ENCODE results near the gene SLC30A2.

DNA sequence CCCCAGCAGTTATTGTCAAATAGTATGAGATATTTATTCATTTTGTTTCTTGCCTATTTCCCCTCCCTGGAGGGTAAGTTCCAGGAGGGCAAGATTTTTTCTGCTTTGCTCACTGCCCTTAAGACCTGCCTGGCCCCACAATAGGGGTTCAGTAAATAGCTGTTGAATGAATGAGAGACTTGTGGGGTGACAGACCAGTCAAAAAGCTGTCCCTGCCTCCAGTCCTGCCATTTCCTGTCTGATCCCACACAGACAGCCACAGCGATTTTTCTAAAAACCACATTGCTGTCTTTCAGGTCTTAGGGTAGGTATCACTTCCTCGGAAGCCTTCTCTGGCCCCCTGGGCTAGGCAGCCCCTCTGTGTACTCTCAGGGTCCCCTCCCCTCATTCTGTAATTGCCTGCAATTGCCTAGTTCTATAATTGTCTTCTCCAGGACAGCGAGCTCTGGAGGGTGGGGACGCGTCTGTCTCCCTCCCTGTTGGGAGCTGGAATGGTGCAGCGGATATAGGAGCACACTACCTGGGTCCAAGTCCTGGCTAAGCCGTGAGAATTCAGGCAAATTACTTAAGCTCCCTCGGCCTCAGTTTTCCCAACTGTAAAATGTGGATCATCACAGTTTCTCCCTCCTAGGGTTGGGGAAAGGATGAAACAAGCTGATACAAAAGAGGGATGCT, 26.1 kb downstream of the SLC30A2 start:
- TF ChIP-seq ZNF423 (tag by site-specific recombination; IDR thresholded peaks at IDR 0.05) (no peak), CTCF (tag by site-specific recombination; IDR thresholded peaks at IDR 0.05) (no peak), ZXDB (tag by site-specific recombination; IDR thresholded peaks at IDR 0.05) (no peak), ZNF610 (tag by site-specific recombination; IDR thresholded peaks at IDR 0.05; ENCODE audit: borderline replicate concordance) (no peak), ZNF24 (tag by site-specific recombination; IDR thresholded peaks at IDR 0.05) (no peak), ZNF768 (tag by site-specific recombination; IDR thresholded peaks at IDR 0.05) (no peak)
- TF ChIP-seq, protein P1, sequence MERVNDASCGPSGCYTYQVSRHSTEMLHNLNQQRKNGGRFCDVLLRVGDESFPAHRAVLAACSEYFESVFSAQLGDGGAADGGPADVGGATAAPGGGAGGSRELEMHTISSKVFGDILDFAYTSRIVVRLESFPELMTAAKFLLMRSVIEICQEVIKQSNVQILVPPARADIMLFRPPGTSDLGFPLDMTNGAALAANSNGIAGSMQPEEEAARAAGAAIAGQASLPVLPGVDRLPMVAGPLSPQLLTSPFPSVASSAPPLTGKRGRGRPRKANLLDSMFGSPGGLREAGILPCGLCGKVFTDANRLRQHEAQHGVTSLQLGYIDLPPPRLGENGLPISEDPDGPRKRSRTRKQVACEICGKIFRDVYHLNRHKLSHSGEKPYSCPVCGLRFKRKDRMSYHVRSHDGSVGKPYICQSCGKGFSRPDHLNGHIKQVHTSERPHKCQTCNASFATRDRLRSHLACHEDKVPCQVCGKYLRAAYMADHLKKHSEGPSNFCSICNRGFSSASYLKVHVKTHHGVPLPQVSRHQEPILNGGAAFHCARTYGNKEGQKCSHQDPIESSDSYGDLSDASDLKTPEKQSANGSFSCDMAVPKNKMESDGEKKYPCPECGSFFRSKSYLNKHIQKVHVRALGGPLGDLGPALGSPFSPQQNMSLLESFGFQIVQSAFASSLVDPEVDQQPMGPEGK (tag by site-specific recombination; IDR thresholded peaks at IDR 0.05): no peak
- TF ChIP-seq, protein P2, sequence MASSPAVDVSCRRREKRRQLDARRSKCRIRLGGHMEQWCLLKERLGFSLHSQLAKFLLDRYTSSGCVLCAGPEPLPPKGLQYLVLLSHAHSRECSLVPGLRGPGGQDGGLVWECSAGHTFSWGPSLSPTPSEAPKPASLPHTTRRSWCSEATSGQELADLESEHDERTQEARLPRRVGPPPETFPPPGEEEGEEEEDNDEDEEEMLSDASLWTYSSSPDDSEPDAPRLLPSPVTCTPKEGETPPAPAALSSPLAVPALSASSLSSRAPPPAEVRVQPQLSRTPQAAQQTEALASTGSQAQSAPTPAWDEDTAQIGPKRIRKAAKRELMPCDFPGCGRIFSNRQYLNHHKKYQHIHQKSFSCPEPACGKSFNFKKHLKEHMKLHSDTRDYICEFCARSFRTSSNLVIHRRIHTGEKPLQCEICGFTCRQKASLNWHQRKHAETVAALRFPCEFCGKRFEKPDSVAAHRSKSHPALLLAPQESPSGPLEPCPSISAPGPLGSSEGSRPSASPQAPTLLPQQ (tag by site-specific recombination; IDR thresholded peaks at IDR 0.05): no peak
- TF ChIP-seq, protein P3, sequence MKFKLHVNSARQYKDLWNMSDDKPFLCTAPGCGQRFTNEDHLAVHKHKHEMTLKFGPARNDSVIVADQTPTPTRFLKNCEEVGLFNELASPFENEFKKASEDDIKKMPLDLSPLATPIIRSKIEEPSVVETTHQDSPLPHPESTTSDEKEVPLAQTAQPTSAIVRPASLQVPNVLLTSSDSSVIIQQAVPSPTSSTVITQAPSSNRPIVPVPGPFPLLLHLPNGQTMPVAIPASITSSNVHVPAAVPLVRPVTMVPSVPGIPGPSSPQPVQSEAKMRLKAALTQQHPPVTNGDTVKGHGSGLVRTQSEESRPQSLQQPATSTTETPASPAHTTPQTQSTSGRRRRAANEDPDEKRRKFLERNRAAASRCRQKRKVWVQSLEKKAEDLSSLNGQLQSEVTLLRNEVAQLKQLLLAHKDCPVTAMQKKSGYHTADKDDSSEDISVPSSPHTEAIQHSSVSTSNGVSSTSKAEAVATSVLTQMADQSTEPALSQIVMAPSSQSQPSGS (tag by site-specific recombination; IDR thresholded peaks at IDR 0.05; ENCODE audit: low read depth): no peak
